Effector CD8-positive, alpha-beta T cell (primary cell): ENCODE data around the gene CALR.

Experiments used
- DNase-seq: peaks from one replicate; lab custom pipeline; 2025; lab: John Stamatoyannopoulos, UW

The CALR gene

GRCh38 chr19:12979974-12980373 is 41.6 kb downstream of the CALR start:
- no peak for DNase-seq

- DNase-seq: no peak
Measured at GRCh38 chr19:12982648-12983047, 44.2 kb downstream of the CALR start.

- no peak for DNase-seq
Measured at GRCh38 chr19:12983091-12983490, 44.7 kb downstream of the CALR start.

GRCh38 chr19:12983542-12984142 is 45.2 kb downstream of the CALR start:
- peak; percentile 71 for DNase-seq

- DNase-seq: no peak
Measured at GRCh38 chr19:12984143-12984627, 45.8 kb downstream of the CALR start.

- DNase-seq: no peak
Measured at GRCh38 chr19:12984683-12985048, 46.3 kb downstream of the CALR start.

GRCh38 chr19:12985049-12985776 is 46.8 kb downstream of the CALR start:
- no peak for DNase-seq

- no peak for DNase-seq
Measured at GRCh38 chr19:12986726-12987125, 48.3 kb downstream of the CALR start.

GRCh38 chr19:12987190-12987589 is 48.8 kb downstream of the CALR start:
- no peak for DNase-seq

GRCh38 chr19:12987781-12988180 is 49.4 kb downstream of the CALR start:
- DNase-seq: no peak

- no peak for DNase-seq
Measured at GRCh38 chr19:12990431-12990830, 52.0 kb downstream of the CALR start.

GRCh38 chr19:12990853-12991252 is 52.4 kb downstream of the CALR start:
- DNase-seq: no peak

- no peak for DNase-seq
Measured at GRCh38 chr19:12991296-12991695, 52.9 kb downstream of the CALR start.

- no peak for DNase-seq
Measured at GRCh38 chr19:12992729-12993128, 54.3 kb downstream of the CALR start.

GRCh38 chr19:12993562-12993961 is 55.2 kb downstream of the CALR start:
- DNase-seq: no peak
